Subcutaneous adipose tissue (tissue), 4 donors: ENCODE data around the gene TMBIM4. TPM values are rescaled to one million over a fixed set of nuclear protein-coding genes. Genes with fewer than 3 reads are reported as not detected.

Experiments
- CTCF ChIP-seq: fragments of 450-650 bp; IDR thresholded peaks from one replicate; pipeline ENCODE4 v1.5.1; 2016; ENCODE audit warnings: low read depth, mild to moderate bottlenecking, control low read depth, antibody characterized with exemption, moderate library complexity
- total RNA-seq, 4 donors: library from RNA; depleted of rRNA; stranded (reverse); fragments of >200 nt; gene quantifications; one replicate each; pipeline ENCODE4 v1.1.0, GENCODE V29; 2016

The TMBIM4 gene
- total RNA-seq, 4 donors from 2014 or later, result 179 to 309 (median 205) TPM

DNA sequence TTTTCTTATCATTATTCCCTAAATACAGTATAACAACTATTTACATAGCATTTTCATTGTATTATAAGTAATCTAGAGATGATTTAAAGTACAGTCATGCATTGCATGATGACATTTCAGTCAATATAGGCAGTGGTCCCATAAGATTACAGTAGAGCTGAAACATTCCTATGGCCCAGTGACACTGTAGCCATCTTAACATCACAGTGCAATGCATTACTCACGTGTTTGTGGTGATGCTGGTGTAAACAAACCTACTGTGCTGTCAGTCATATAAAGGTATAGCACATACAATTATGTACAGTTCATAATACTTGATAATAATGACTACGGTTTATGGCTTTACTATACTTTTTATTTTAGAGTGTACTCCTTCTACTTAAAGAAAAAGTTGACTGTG is 52.6 kb downstream of the TMBIM4 start:
- TF ChIP-seq CTCF, result no peak

- TF ChIP-seq CTCF, result no peak
Measured at GRCh38 chr12:66115071-66115600, 54.7 kb downstream of the TMBIM4 start.

DNA sequence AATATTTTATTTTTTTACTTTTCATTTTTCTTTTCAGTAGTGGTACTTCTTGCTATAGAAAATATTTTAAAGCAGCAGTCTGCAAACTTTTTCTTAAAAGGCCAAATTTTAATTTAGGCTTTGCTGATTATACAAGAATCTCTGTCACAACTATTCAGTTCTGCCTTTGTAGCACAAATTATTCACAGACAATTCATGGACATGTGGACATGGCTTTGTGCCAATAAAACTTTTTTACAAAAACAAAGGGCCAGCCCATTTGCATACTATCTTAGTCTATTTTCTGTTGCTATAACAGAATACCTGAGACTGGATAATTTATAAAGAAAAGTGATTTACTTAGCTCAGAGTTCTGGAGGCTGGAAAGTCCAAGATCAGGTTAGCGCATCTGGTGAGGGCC is 56.3 kb downstream of the TMBIM4 start:
- no peak for TF ChIP-seq CTCF

DNA sequence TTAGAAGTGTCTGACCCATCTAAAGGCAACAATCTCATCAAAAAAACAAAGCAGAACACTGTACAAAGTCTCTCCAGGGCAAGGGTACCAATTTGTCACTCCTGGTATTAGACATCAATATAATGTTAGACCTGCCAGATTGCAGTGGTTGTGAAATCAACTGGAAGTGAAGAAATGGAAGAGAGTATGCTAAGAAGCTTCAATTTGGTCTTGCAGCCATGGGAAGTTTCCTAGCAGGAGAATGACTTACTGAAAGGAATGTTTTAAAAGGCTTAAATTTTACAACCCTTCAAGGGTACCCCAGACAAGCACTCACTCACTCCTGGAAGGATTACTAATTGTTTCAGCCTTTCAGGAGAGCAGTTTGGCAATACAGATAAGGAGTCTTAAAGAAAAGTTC is 58.2 kb downstream of the TMBIM4 start:
- no peak for TF ChIP-seq CTCF

GRCh38 chr12:66109056-66109455 is 60.7 kb downstream of the TMBIM4 start:
- TF ChIP-seq CTCF, result no peak

DNA sequence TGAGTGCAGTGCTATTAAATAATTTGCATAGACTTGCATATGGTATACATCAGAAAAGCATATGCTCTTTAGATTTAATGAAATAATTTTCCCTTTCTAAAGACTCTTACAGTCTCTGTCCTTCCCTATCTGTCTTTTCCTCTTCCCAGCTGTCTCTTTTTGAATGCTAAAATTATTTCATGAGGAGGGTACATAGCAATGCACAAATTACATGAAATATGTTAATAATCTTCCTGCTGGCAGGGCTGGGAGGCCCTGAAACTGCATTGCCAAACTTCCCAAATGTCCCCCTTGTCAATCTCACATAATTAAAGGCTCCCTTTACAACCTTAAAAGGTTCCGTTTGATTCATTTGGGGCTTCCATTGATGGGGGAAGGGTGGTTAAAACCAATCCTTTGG is 61.4 kb downstream of the TMBIM4 start:
- no peak for TF ChIP-seq CTCF

DNA sequence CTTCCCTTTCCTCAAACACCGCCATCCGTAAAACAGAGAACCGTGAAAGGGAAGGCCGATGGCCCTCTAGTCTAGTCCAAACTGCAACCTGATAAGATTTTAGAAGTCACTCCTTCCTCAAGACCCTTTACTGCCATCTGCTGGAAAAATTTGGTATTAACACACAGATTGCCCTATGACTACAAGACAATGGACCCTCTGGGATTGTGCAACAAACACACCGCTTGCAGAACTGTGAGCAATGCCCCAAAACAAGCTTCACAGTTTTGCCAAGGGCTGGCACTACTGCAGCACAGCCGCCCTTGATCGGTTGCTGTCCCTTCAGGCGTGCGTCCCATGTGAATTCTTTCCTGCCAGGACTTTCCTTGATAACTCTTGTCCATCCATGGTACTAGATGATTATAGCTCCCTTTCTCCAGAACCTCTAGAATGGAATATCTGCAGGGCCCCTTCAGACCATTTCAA is 62.3 kb downstream of the TMBIM4 start:
- no peak for TF ChIP-seq CTCF
